Measurements from ENCODE around the gene PSRC1. TPM values are rescaled to one million over a fixed set of nuclear protein-coding genes. Genes with fewer than 3 reads are reported as not detected.

The PSRC1 gene
- total and polyA plus RNA-seq, 2 of the 8 experiments (the other 6 are each of a cell fraction or from before 2014, with no cell fraction given) = 56.1 to 67.3 TPM

- no peak overlapping the region for H4K8ac ChIP-seq (ENCODE audit: extremely low read depth, insufficient read depth, low read length)
- H3K27ac ChIP-seq (ENCODE audit: low read depth, low read length) = no peak overlapping the region
- H2BK20ac ChIP-seq (ENCODE audit: low read length) = no peak overlapping the region
- no peak overlapping the region for H2BK12ac ChIP-seq (ENCODE audit: low read depth, low read length)
- no peaks in the 10 kb centered on the region for H3K79me2 ChIP-seq (ENCODE audit: control insufficient read depth in 1 of 2, insufficient read depth in 2 of 2, low read length in 2 of 2)
- H3K4me3 ChIP-seq (ENCODE audit: extremely low read depth in 1 of 4, insufficient read depth in 2 of 4, low read depth in 3 of 4, low read length in 4 of 4) = no peak overlapping the region
- H3K23ac ChIP-seq (ENCODE audit: insufficient read length) = no peak overlapping the region
- H3K9ac ChIP-seq (replicated peaks in 1 of 4; ENCODE audit: extremely low read depth in 1 of 4, low read depth in 3 of 4, low read length in 3 of 4) = no peak overlapping the region
- no peak overlapping the region for H2BK120ac ChIP-seq (replicated peaks; ENCODE audit: low read depth, low read length)
- no peak overlapping the region for H2BK15ac ChIP-seq (ENCODE audit: low read length)
- no peak overlapping the region for H3K56ac ChIP-seq (replicated peaks; ENCODE audit: insufficient read length, low read depth, low read length)
- H3K79me1 ChIP-seq (ENCODE audit: low read depth, low read length) = no peaks in the 10 kb centered on the region
- ChIA-PET CTCF (ENCODE audit: partially characterized antibody) (interaction anchor here (0.8 kb wide), 1 partner anchor 9 kb away, joined by 4 read pairs; no protein-coding TSS in a partner anchor), POLR2A (ENCODE audit: partially characterized antibody) (interaction anchor here (0.7 kb wide), 1 partner anchor 258 kb away, joined by 3 read pairs; no protein-coding TSS in a partner anchor)
- H4K5ac ChIP-seq (ENCODE audit: insufficient read length, low read depth, low read length) = no peak overlapping the region
- no peaks in the 10 kb centered on the region for H3K23me2 ChIP-seq (ENCODE audit: low read depth, low read length)
- H2AFZ ChIP-seq (ENCODE audit: low read length) = no peak overlapping the region
- no peak overlapping the region for H2BK5ac ChIP-seq (ENCODE audit: low read depth, low read length)
- H3K36me3 ChIP-seq (ENCODE audit: control insufficient read depth in 2 of 4, insufficient read depth in 4 of 4, low read length in 3 of 4) = peaks cover 7 to 33% (median 29%) of the 10 kb centered on the region in 4 experiments; a peak in 7 of 8 replicates
- FAIRE-seq (no peak), DNase-seq (ENCODE audit: low read depth in 1 of 2, low spot score in 2 of 2) (no peak)
- H3K4me2 ChIP-seq (ENCODE audit: insufficient read depth in 1 of 2, low read depth in 2 of 2, low read length in 2 of 2) = no peak overlapping the region
- H3K4ac ChIP-seq (replicated peaks; ENCODE audit: insufficient read length, low read depth, low read length) = no peak overlapping the region
- H4K91ac ChIP-seq (replicated peaks; ENCODE audit: insufficient read length, low read length) = no peak overlapping the region
- H3K18ac ChIP-seq (ENCODE audit: extremely low read depth, low read length) = no peak overlapping the region
- H3K9me3 ChIP-seq (ENCODE audit: insufficient read depth in 2 of 2, low read depth in 1 of 2, low read length in 1 of 2) = no peaks in the 10 kb centered on the region
- H3K14ac ChIP-seq (ENCODE audit: insufficient read length) = no peak overlapping the region
- no peak overlapping the region for H2AK5ac ChIP-seq (ENCODE audit: low read depth, low read length)
- no peaks in the 10 kb centered on the region for H4K20me1 ChIP-seq (replicated peaks in 1 of 2; ENCODE audit: control insufficient read depth in 1 of 2, insufficient read depth in 2 of 2, low read length in 2 of 2)
- no peaks in the 10 kb centered on the region for H3K27me3 ChIP-seq (replicated peaks in 1 of 4; ENCODE audit: control insufficient read depth in 3 of 4, extremely low read depth in 1 of 4, insufficient read depth in 3 of 4, low read length in 3 of 4)
- H3K4me1 ChIP-seq (replicated peaks in 1 of 4; ENCODE audit: control insufficient read depth in 3 of 4, insufficient read depth in 4 of 4, low read length in 3 of 4) = no peaks in the 10 kb centered on the region
- TF ChIP-seq SUZ12 (IDR thresholded peaks at IDR 0.05; ENCODE audit: low read length) (no peak), BACH1 (IDR thresholded peaks at IDR 0.05; ENCODE audit: low read length) (no peak), CHD1 (IDR thresholded peaks at IDR 0.05; ENCODE audit: low read depth, low read length) (no peak), SIX5 (IDR thresholded peaks at IDR 0.05; ENCODE audit: low read depth, low read length) (no peak), YY1 (IDR thresholded peaks at IDR 0.05; ENCODE audit: low read depth, low read length) (no peak), FOSL1 (IDR thresholded peaks at IDR 0.05; ENCODE audit: insufficient read depth, low read depth, low read length) (no peak), KDM1A (IDR thresholded peaks at IDR 0.05; ENCODE audit: borderline replicate concordance, low read length) (no peak), SP2 (IDR thresholded peaks at IDR 0.05; ENCODE audit: low read length) (no peak), CTBP2 (IDR thresholded peaks at IDR 0.05; ENCODE audit: borderline replicate concordance, insufficient read depth, insufficient read length, low read length) (no peak), TAF1 (IDR thresholded peaks at IDR 0.05; ENCODE audit: low read depth, low read length) (no peak), CHD2 (IDR thresholded peaks at IDR 0.05; ENCODE audit: low read length) (no peak), GTF2F1 (IDR thresholded peaks at IDR 0.05; ENCODE audit: borderline replicate concordance, low read depth, low read length) (no peak), ASH2L (IDR thresholded peaks at IDR 0.05; ENCODE audit: low read length) (no peak), CBX8 (IDR thresholded peaks at IDR 0.05; ENCODE audit: borderline replicate concordance, low read depth, low read length) (no peak)
Measured at GRCh38 chr1:109331113-109331512, 48.2 kb upstream of the PSRC1 start.
